M059J (cell line): ENCODE results near the gene LRRTM2. TPM values are rescaled to one million over a fixed set of nuclear protein-coding genes. Genes with fewer than 3 reads are reported as not detected.
A peak's percentile ranks its signal among the peaks of the same experiment; 100 is the strongest.
"Not testable (repeated sequence)": the region's sequence is repeated elsewhere in the genome, so short reads cannot be mapped to it uniquely, and the experiment has no call there.

ENCODE experiments used
- DNase-seq: peaks from one replicate; pipeline ENCODE4 v3.0.0-alpha.2; 2012; ENCODE audit warnings: low read depth
- total RNA-seq: library from RNA; depleted of rRNA; stranded (reverse); fragments of >200 nt; shearing (Covaris generic); gene quantifications from 2 replicates; pipeline ENCODE4 v1.2.3, GENCODE V29; 2014; rRNA removed

LRRTM2 gene
- total RNA-seq, 1 experiment from 2014 or later: not detected

DNA sequence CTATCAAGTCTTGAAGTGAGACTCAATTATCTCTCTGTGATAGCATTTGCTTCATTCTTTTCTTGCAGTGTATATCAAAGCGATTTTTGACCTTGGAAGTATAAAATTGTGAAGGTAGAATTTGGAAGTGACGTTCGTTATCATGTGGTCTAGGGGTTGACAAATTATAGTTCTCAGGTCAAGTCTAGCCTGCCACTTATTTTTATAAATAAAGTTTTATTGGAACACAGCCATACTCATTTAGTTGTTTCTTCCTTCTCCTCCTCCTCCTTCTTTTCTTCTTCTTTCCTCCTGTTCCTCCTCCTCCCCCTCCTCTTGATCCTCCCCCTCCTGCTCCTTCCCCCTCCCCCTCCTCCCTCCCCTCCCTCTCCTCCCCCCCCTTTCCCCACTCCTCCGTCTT, 38.0 kb downstream of the LRRTM2 start:
- DNase-seq: no peak

DNA sequence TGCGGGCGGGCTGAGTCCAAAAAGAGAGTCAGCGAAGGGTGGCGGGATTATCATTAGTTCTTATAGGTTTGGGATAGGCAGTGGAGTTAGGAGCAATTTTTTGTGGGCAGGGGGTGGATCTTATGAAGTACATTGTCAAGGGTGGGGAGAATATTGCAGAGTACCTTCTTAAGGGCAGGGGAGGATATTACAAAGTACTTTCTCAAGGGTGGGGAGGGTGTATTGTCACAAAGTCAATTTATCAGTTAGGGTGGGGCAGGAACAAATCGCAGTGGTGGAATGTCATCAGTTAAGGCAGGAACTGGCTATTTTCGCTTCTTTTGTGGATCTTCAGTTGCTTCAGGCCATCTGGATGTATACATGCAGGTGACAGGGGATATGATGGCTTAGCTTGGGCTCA, 40.3 kb downstream of the LRRTM2 start:
- DNase-seq: not testable (repeated sequence)

DNA sequence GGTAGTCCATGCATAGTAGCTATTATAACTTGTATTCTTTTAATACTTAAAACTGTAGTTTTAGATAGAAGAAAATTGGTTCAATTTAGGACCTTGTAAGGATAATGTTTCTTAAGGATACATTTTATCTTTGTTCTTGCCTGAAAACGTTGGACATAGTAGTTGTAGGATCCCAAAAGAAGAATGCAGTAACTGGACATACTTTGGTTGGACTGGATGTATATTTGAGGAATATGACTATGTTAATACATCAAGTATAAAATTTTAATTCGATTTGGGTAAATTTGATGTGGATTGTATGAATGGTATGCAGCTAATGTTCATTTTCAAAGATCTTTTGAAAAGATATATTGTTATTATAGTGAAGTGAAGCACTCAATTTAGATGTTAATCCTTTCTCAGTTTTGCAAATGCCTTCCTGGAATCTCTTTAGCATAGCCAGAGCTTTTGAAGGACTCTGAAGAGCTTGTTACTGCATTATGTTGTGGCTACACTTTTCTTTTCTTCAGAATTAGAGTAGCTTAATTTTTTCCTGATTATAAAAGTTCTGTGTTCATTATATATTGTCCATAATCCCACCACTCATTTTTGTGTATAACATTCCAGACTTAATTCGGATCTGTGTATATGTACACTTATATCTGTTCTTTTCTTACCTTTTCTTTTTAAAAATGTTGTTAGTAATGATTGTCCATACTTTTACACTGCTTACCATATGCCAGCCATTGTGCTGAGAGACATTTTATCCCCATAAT, 41.2 kb downstream of the LRRTM2 start:
- DNase-seq: no peak

DNA sequence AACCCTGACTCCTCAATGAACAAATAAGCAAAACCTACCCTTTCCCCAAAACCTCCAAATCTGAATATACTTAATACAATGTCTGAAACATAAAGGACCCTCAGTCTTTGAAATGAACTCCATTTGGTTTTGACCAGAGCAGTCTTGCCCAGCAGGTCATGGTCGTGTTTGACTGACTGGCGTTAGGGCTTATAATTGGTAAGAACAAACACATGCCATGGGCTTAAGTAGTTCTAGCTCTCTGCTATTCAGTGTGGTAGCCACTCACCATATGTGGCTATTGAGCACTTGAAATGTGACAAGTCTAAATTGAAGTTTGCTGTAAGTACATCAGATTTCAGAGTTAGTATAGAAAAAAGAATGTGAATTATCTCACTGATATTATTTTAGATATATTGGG, 42.1 kb downstream of the LRRTM2 start:
- DNase-seq: no peak

DNA sequence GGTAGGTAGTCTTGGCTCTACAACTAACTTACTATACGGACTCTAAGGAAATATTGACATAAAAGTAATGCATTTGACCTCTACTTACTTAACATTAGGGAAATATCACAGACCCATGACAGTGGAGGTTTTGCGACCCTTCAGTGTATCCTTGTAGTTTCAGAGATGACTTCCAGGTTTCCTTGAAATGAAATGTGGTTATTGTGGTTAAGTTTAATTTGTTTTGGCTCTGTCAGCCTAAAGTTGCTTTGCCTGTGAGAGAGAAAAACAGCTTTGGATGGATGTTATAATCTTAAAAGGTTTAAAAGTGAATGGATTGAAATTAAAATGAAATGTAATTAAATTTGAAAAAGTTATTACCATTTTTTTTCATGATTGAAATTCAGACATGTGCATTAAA, 42.9 kb downstream of the LRRTM2 start:
- peak; percentile 59 for DNase-seq

DNA sequence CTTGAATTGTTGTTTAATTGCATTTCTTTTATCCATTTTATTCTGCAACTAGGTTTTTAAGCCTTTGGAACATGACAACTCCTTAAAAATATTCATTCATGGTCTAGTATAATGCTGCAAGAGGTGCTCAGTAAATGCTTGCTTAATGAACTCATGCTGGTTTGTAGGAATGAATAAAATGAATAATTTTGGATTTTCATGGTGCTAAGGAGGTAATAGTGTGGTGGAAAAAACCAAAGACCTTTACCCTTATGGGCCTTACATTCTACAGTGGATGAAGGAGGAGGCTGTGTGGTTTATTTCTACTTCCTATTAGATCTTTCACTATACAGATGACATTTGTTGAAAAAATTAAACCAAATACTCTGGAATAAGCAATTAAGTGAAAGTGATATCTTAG, 43.4 kb downstream of the LRRTM2 start:
- DNase-seq: peak; percentile 16

DNA sequence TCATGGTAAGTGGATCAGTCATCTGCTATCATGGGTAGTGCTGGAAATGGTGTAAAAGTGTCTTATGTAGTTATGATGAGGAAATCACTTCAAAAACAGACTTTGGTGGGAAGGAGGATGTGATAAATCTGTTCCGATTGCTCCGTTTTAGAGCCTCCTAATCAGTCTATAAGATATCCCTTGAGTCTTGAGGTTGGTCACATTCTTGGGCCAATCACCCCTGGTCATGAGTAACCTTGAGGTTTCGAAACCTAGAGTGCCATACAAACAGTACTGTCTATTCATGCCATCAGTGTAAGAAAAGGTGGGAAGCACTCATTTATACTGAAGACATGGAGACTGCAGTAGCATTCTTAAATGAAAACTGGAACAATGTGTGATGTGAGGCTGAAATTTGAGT, 45.8 kb downstream of the LRRTM2 start:
- peak; percentile 23 for DNase-seq

DNA sequence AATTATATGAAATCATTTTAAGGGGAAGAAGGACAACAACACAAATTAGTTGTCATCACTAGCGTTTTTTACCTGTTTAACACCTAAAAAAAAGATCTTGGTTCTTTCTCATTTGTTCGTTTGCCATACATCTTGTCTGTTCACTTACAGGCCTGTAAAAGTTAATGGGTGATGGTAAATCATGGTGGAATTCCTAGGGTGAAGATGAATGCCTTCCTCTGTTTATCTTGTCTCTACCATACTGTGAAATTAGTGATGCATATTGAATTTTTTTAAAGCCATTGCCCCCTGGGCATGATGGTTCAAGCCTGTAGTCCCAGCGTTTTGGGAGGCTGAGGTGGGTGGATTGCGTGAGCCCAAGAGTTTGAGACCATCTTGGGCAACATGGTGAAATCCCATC, 46.6 kb downstream of the LRRTM2 start:
- DNase-seq: no peak

DNA sequence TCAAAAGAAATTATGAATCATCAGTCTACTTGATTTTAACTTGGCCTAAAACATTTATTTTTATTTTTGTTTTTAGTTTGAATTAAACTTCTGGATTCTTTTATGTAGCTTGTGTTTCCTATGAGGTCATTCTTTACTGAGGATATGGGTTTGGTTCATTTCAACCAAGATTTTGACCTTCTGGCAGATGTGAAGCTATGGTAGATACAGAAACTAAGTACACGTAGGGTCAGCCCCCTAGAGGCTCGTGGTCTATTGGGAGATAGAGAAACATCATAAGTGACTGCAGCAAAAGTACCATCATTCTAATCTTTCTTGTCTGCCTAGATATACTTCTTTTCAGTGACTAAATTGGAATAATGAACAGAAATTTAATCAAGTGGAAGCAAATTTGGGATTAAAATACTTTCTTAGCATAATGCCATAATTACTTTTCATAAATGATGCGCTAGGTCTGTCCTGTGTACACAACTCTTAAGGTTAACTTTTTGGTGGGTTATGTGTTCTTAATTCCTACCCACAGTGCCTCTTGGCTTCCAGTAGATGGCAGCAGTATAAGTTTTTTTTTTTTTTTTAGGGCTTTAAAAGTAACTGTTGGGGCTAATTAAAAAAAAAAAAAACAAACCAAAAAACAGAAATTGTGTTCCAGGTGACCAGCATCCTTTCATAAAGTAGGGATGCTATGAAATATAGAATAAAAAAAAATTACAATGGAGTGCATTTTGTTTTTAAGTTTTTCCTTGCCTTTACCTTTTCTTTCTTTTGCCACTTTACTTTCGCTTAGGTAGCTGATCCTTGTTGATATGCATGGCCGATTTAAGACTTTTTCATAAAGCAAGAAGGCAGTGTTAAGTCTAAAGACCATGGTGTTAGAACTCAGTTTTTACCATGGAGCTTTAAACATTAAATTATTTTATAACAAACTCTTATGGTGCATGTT, 49.9 kb downstream of the LRRTM2 start:
- no peak for DNase-seq

DNA sequence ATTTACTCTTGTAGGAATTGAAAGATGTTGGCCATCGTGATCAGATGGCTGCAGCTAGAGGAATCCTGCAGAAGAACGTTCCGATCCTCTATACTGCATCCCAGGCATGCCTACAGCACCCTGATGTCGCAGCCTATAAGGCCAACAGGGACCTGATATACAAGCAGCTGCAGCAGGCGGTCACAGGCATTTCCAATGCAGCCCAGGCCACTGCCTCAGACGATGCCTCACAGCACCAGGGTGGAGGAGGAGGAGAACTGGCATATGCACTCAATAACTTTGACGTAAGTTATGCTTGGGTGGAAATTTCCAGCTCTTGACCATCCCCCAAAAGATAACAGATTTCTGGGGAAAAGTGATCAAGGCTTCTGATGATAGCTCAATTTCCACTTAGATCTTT, 50.6 kb downstream of the LRRTM2 start:
- DNase-seq: no peak

DNA sequence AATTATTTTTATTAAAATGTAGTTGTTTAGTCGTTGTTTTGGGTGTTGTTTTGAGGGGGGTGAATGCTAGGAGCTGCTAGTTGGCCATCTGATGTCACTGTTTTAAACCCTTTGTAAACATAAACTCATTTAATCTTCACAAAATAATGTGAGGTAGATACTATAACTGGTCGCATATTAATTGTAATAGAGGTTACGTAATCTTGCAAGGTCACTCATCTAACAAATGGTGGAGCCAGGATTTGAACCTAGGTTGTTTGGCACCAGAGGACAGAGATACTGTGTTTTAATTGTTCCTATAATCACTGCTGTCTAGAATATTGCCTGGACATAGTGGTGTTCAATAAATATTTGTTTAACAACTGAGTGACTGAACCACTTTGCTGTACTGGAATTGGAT, 54.4 kb downstream of the LRRTM2 start:
- DNase-seq: no peak

DNA sequence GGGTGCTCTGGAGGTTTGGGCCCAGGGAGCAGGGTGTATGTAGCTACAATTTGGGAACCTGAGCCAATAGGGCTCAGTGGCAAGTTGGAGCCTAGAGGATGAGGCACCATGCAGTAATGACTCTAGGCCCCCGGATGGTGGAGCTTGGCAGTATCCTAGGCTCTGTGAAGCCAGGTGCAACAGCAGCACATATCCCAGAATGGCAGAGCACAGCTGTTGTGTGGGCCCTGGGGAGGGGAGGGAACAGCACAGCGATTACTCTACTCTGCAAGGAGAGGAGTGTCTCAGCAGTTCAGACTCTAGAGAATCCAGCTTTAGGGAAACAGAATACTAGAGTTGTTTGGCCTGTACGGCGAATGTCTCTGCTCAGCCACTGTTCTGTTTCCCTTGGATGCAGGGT, 56.1 kb downstream of the LRRTM2 start:
- DNase-seq: no peak

Other genes with a start within 250 kb of the LRRTM2 start
- gene CTNNA1, start 121.9 kb downstream of the LRRTM2 start, total RNA-seq: 184 and 277 TPM in 2 replicates